HG03342 (cell line): ENCODE measurements around the gene CMIP.

Experiments used
- ATAC-seq: cut with Tn5 transposase; IDR thresholded peaks from one replicate; pipeline ENCODE4 v1.9.1; 2021; ENCODE audit warnings: mild to moderate bottlenecking, moderate library complexity; ENCODE audit not compliant: unreplicated experiment

Gene CMIP

GRCh38 chr16:81446907-81447268 is 2.3 kb downstream of the CMIP start:
- no peak for ATAC-seq

GRCh38 chr16:81447383-81448101 is 2.9 kb downstream of the CMIP start:
- ATAC-seq = no peak

- no peak for ATAC-seq
These were observed 3.8 kb downstream of the CMIP start for GRCh38 chr16:81448154-81449131.

GRCh38 chr16:81449241-81449640 is 4.6 kb downstream of the CMIP start:
- no peak for ATAC-seq

GRCh38 chr16:81449899-81450608 is 5.4 kb downstream of the CMIP start:
- no peak for ATAC-seq

- no peak for ATAC-seq
These were observed 6.3 kb downstream of the CMIP start for GRCh38 chr16:81450783-81451491.

GRCh38 chr16:81451753-81452680 is 7.4 kb downstream of the CMIP start:
- ATAC-seq = no peak

GRCh38 chr16:81453091-81453728 is 8.6 kb downstream of the CMIP start:
- no peak for ATAC-seq

GRCh38 chr16:81454044-81454443 is 9.4 kb downstream of the CMIP start:
- ATAC-seq = no peak

GRCh38 chr16:81455006-81455405 is 10.4 kb downstream of the CMIP start:
- ATAC-seq = no peak

- no peak for ATAC-seq
These were observed 11.3 kb downstream of the CMIP start for GRCh38 chr16:81455720-81456494.

- ATAC-seq = no peak
These were observed 12.1 kb downstream of the CMIP start for GRCh38 chr16:81456523-81457325.

GRCh38 chr16:81457326-81458133 is 12.9 kb downstream of the CMIP start:
- ATAC-seq = no peak

GRCh38 chr16:81458149-81458669 is 13.6 kb downstream of the CMIP start:
- no peak for ATAC-seq

GRCh38 chr16:81458827-81459598 is 14.4 kb downstream of the CMIP start:
- ATAC-seq = no peak

- ATAC-seq = no peak
These were observed 15.5 kb downstream of the CMIP start for GRCh38 chr16:81460075-81460474.
